ENCODE results near the gene KCNJ3. TPM values are rescaled to one million over a fixed set of nuclear protein-coding genes. Genes with fewer than 3 reads are reported as not detected.

The KCNJ3 gene
- total and polyA plus RNA-seq, 9 of the 15 experiments (the other 6 are each of a cell fraction or from before 2014, with no cell fraction given), result not detected

GRCh38 chr2:154814856-154815255 is 116.4 kb downstream of the KCNJ3 start (continued):
- TF ChIP-seq XRCC3 (IDR thresholded peaks at IDR 0.05) (no peak), RBM15 (IDR thresholded peaks at IDR 0.05; ENCODE audit: insufficient read depth, low read length) (no peak), CREBBP (IDR thresholded peaks at IDR 0.05; ENCODE audit: low read depth, low read length) (no peak), ARID4B (CRISPR knock-in tag; IDR thresholded peaks at IDR 0.05) (no peak), MIER1 (IDR thresholded peaks at IDR 0.05; ENCODE audit: low read depth) (no peak), BCOR (IDR thresholded peaks at IDR 0.05) (no peak), MAFK (IDR thresholded peaks at IDR 0.05; ENCODE audit: low read length) (no peak), TCF7 (IDR thresholded peaks at IDR 0.05; ENCODE audit: borderline replicate concordance) (no peak), PHTF2 (CRISPR knock-in tag; IDR thresholded peaks at IDR 0.05) (no peak)

GRCh38 chr2:154825358-154825757 is 126.9 kb downstream of the KCNJ3 start:
- no peak overlapping the region for H3K27ac ChIP-seq (ENCODE audit: extremely low read depth, low read depth, low read length)
- H3K9ac ChIP-seq (ENCODE audit: insufficient read depth in 1 of 2, low read depth in 2 of 2, low read length in 2 of 2), result no peak overlapping the region
- H3K4me3 ChIP-seq, result no peak overlapping the region
- ChIA-PET CTCF (ENCODE audit: low intra/inter-chr PET ratio) (no interaction called here), POLR2A (no interaction called here)
- H3K79me2 ChIP-seq (ENCODE audit: control insufficient read depth, insufficient read depth, low read length), result no peaks in the 10 kb centered on the region
- no peak overlapping the region for H2AFZ ChIP-seq (ENCODE audit: low read depth, low read length)
- ATAC-seq, result no peak
- intact Hi-C loops (cut with micrococcal nuclease), result no loop called here
- no peaks in the 10 kb centered on the region for H3K9me1 ChIP-seq (ENCODE audit: control insufficient read depth, insufficient read depth, low read length)
- H4K20me1 ChIP-seq (replicated peaks; ENCODE audit: control insufficient read depth, insufficient read depth, low read length), result no peaks in the 10 kb centered on the region
- WGBS (ENCODE audit: insufficient coverage, low coverage, missing lambda C conversion rate), result 0% methylated on average over 2 of the region's 2 CpGs
- in situ Hi-C loops (cut with MboI), result no loop called here
- no peaks in the 10 kb centered on the region; the same call in 1 of the 2 replicates for H3K9me3 ChIP-seq (replicated peaks; ENCODE audit: control insufficient read depth, insufficient read depth, low read depth, low read length)
- H3K36me3 ChIP-seq (ENCODE audit: control insufficient read depth, insufficient read depth, low read length), result no peaks in the 10 kb centered on the region
- no TSS peak for BruUV-seq (replicated peaks)
- FAIRE-seq, result no peak
- no peak for DNase-seq (ENCODE audit: extremely low read depth in 1 of 4, low spot score in 3 of 4)
- no peak for TF ChIP-seq CTCFL (IDR thresholded peaks at IDR 0.05; ENCODE audit: borderline replicate concordance, insufficient read depth, low read depth, low read length, poor library complexity, severe bottlenecking)
- no peak for TF ChIP-seq CREB5 (CRISPR knock-in tag; IDR thresholded peaks at IDR 0.05)
- TF ChIP-seq BDP1 (IDR thresholded peaks at IDR 0.05; ENCODE audit: insufficient read depth, insufficient read length), result no peak
- TF ChIP-seq GATA2 (CRISPR knock-in tag; IDR thresholded peaks at IDR 0.05), result no peak
- TF ChIP-seq HDAC2 (IDR thresholded peaks at IDR 0.05), result no peak
- no peak for TF ChIP-seq TRIM28 (IDR thresholded peaks at IDR 0.05)
- TF ChIP-seq SNIP1 (IDR thresholded peaks at IDR 0.05; ENCODE audit: low read depth), result no peak
- no peak for TF ChIP-seq CBFA2T2 (conservative IDR thresholded peaks at IDR 0.05)
- no peaks in the 10 kb centered on the region for H3K27me3 ChIP-seq (ENCODE audit: control insufficient read depth in 2 of 2, insufficient read depth in 2 of 2, low read length in 2 of 2)
- H3K4me1 ChIP-seq (replicated peaks in 1 of 2; ENCODE audit: control insufficient read depth in 2 of 2, insufficient read depth in 2 of 2, low read length in 2 of 2), result no peaks in the 10 kb centered on the region
- no peak overlapping the region for H3K4me2 ChIP-seq (ENCODE audit: insufficient read depth, low read length)
